B cell (primary cell): ENCODE results near the gene GAREM1. TPM values are rescaled to one million over a fixed set of nuclear protein-coding genes. Genes with fewer than 3 reads are reported as not detected.

Source experiments
- ATAC-seq: fragments of 200-7000 bp; cut with Tn5 transposase; one replicate; pipeline ENCODE4 v1.10.0; 2021; ENCODE audit warnings: low read depth, mild to moderate bottlenecking, moderate number of reproducible peaks, moderate library complexity
- CTCF ChIA-PET: fragments of 350-600 bp; sonication (Branson Sonifier 250); formaldehyde crosslinking; loops from one replicate; lab custom pipeline; 2021; ENCODE audit warnings: antibody characterized with exemption, inconsistent platforms; lab: Charles Lee
- POLR2A ChIA-PET: fragments of 350-600 bp; sonication (Branson Sonifier 250); formaldehyde crosslinking; loops from one replicate; lab custom pipeline; 2021; ENCODE audit warnings: antibody characterized with exemption; lab: Charles Lee
- DNase-seq: peaks from one replicate; pipeline ENCODE4 v3.0.0; 2013
- H2AFZ ChIP-seq: 2 replicates; pipeline ENCODE4 v1.6.1; 2012; ENCODE audit warnings: mild to moderate bottlenecking, low read depth, low read length; ENCODE audit not compliant: insufficient read depth, poor library complexity, severe bottlenecking
- H3K27ac ChIP-seq, 2 donors: 1 replicate in 1 of 2; 2 replicates in 1 of 2; pipeline ENCODE4 v1.5.1; 2012 to 2013; ENCODE audit warnings: low read length in 2 of 2, mild to moderate bottlenecking in 2 of 2, moderate library complexity in 1 of 2
- H3K27me3 ChIP-seq, 4 experiments: fragments of 200-600 bp in 1 of 4; sonication (generic) in 1 of 4; replicated peaks in 1 of 4; 1 replicate in 2 of 4; 2 replicates in 2 of 4; pipeline versions ENCODE4 v1.6.1 to v1.7.0; 2013 to 2016; ENCODE audit warnings: low read length in 3 of 4, mild to moderate bottlenecking in 2 of 4, mixed read lengths in 1 of 4, moderate library complexity in 1 of 4; ENCODE audit not compliant: insufficient read depth in 4 of 4, control insufficient read depth in 3 of 4; ENCODE audit errors: control extremely low read depth in 1 of 4
- H3K36me3 ChIP-seq, 2 experiments: replicated peaks in 1 of 2; 1 replicate in 1 of 2; 2 replicates in 1 of 2; pipeline versions ENCODE4 v1.6.1 to v1.7.1; 2013; ENCODE audit warnings: low read length in 1 of 2; ENCODE audit not compliant: insufficient read depth in 2 of 2, control insufficient read depth in 1 of 2; ENCODE audit errors: control extremely low read depth in 1 of 2, extremely low read depth in 1 of 2
- H3K4me1 ChIP-seq, 2 donors: fragments of 200-600 bp in 1 of 2; sonication (generic) in 1 of 2; 1 replicate in 1 of 2; 2 replicates in 1 of 2; pipeline versions ENCODE4 v1.5.1 to v1.6.1; 2013 to 2017; ENCODE audit warnings: low read length in 2 of 2; ENCODE audit not compliant: control insufficient read depth in 2 of 2, insufficient read depth in 2 of 2
- H3K4me2 ChIP-seq: replicated peaks from 2 replicates; pipeline ENCODE3; 2012; ENCODE audit warnings: mild to moderate bottlenecking, low read depth, low read length; ENCODE audit not compliant: poor library complexity, severe bottlenecking
- H3K4me3 ChIP-seq, 5 experiments: fragments of 200-600 bp in 1 of 5; sonication (generic) in 1 of 5; 1 replicate in 3 of 5; 2 replicates in 2 of 5; pipeline versions ENCODE4 v1.5.1 to v1.7.0; 2011 to 2016; ENCODE audit warnings: low read length in 4 of 5, mild to moderate bottlenecking in 4 of 5, low read depth in 2 of 5, control low read depth in 1 of 5, moderate library complexity in 1 of 5; ENCODE audit not compliant: insufficient read depth in 1 of 5; ENCODE audit errors: control extremely low read depth in 1 of 5, extremely low read depth in 1 of 5
- H3K79me2 ChIP-seq: fragments of 200-600 bp; sonication (generic); one replicate; pipeline ENCODE4 v1.6.0; 2016; ENCODE audit warnings: low read length; ENCODE audit not compliant: control insufficient read depth, insufficient read depth
- H3K9ac ChIP-seq: fragments of 200-600 bp; sonication (generic); 2 replicates; pipeline ENCODE4 v1.6.1; 2017; ENCODE audit warnings: mild to moderate bottlenecking, low read length, moderate library complexity
- H3K9me3 ChIP-seq, 3 donors: one replicate each; pipeline versions ENCODE4 v1.6.1 to v1.7.1; 2013; ENCODE audit warnings: low read length in 2 of 3; ENCODE audit not compliant: control insufficient read depth in 2 of 3, insufficient read depth in 1 of 3; ENCODE audit errors: control extremely low read depth in 1 of 3
- H4K20me1 ChIP-seq: 2 replicates; pipeline ENCODE4 v1.6.0; 2012; ENCODE audit warnings: mild to moderate bottlenecking, low read length; ENCODE audit not compliant: insufficient read depth, control insufficient read depth, poor library complexity, severe bottlenecking
- H3K27ac Mint-ChIP-seq: one replicate; pipeline ENCODE4 v1.8.0; 2021; ENCODE audit warnings: mixed read lengths
- H3K27me3 Mint-ChIP-seq: one replicate; pipeline ENCODE4 v1.8.0; 2021; ENCODE audit warnings: mixed read lengths
- H3K4me1 Mint-ChIP-seq: one replicate; pipeline ENCODE4 v1.8.0; 2021; ENCODE audit warnings: mixed read lengths
- H3K4me3 Mint-ChIP-seq: one replicate; pipeline ENCODE4 v1.8.0; 2021; ENCODE audit warnings: mixed read lengths
- H3K9me3 Mint-ChIP-seq: one replicate; pipeline ENCODE4 v1.8.0; 2022; ENCODE audit warnings: mixed read lengths; ENCODE audit not compliant: insufficient read depth
- EZH2 ChIP-seq: IDR thresholded peaks from 2 replicates; pipeline ENCODE4 v1.6.1; 2012; ENCODE audit warnings: borderline replicate concordance, low read depth, mild to moderate bottlenecking, moderate library complexity, low read length; ENCODE audit not compliant: insufficient read depth, poor library complexity, severe bottlenecking
- WGBS: methylation state at CpG from one replicate; pipeline ENCODE4 v1.1.5; 2013; ENCODE audit warnings: missing lambda C conversion rate; ENCODE audit not compliant: insufficient coverage; 5-methylcytosine and 5-hydroxymethylcytosine counted together
- intact Hi-C: fragments of 100-400 bp; cut with micrococcal nuclease; formaldehyde crosslinking; loops from one replicate; pipeline ENCODE4 v1.10.0; 2022
- polyA plus RNA-seq: library from polyadenylated mRNA; depleted of rRNA; stranded (reverse); fragments of >200 nt; gene quantifications from 2 replicates; pipeline ENCODE4 v1.2.3, GENCODE V29; 2012
- total RNA-seq, 2 donors: library from RNA; stranded (reverse); fragments of 120-200 nt in 1 of 2; gene quantifications; 1 replicate in 1 of 2; 2 replicates in 1 of 2; pipeline versions ENCODE4 v1.2.3 to v1.2.4, GENCODE V29; 2013 to 2022
- TF ChIP-seq, protein P1 (sequence below): fragments of 200-600 bp; IDR thresholded peaks from one replicate; pipeline ENCODE4 v1.8.0; 2022; ENCODE audit warnings: antibody characterized with exemption, mild to moderate bottlenecking

The GAREM1 gene
- total and polyA plus RNA-seq, 2 donors (not counting 1 experiment from before 2014, with no cell fraction given), result not detected

DNA sequence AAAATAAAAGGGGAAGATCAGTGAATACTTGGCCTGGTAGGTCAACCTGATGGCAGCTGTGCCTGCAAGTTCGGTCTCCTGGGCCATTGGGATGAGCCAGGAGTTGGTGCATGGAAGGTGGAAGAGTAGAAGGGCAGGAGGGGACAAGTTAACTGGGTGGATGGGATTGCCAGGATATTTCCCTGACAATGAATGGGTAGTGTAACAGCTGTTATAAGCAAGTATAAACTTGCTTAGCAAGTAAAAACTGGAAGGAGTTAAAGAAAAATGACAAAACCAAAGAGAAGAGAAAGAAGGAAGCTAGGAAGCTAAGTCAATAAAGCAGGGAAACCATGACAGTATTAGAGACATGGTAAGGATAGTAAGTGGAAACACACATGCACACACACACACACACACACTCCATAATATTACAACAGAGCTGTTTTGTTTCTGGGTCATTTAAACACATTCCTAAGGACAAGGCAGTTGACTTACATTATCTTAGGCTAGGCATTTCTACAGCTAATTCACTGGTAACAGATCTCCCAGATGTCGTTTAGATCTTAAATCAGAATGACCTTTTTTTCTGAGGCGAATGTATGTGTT lies 251.2 kb downstream of the GAREM1 start:
- Mint-ChIP-seq H3K27ac (no peak overlapping the region), H3K4me1 (no peaks in the 10 kb centered on the region), H3K27me3 (no peaks in the 10 kb centered on the region), H3K4me3 (no peak overlapping the region), H3K9me3 (no peaks in the 10 kb centered on the region)
- Histone ChIP-seq H3K9ac (no peak overlapping the region), H3K4me3 (no peak overlapping the region), H3K36me3 (no peaks in the 10 kb centered on the region), H3K4me1 (no peaks in the 10 kb centered on the region), H2AFZ (no peak overlapping the region), H3K4me2 (no peak overlapping the region), H4K20me1 (no peaks in the 10 kb centered on the region), H3K9me3 (no peaks in the 10 kb centered on the region), H3K79me2 (no peaks in the 10 kb centered on the region), H3K27ac (no peak overlapping the region), H3K27me3 (no peaks in the 10 kb centered on the region)
- POLR2A ChIA-PET, result no interaction called here
- DNase-seq, result no peak
- WGBS, result 84% methylated on average over 3 of the region's 3 CpGs
- CTCF ChIA-PET, result no interaction called here
- no peak for TF ChIP-seq EZH2
- TF ChIP-seq, protein P1, sequence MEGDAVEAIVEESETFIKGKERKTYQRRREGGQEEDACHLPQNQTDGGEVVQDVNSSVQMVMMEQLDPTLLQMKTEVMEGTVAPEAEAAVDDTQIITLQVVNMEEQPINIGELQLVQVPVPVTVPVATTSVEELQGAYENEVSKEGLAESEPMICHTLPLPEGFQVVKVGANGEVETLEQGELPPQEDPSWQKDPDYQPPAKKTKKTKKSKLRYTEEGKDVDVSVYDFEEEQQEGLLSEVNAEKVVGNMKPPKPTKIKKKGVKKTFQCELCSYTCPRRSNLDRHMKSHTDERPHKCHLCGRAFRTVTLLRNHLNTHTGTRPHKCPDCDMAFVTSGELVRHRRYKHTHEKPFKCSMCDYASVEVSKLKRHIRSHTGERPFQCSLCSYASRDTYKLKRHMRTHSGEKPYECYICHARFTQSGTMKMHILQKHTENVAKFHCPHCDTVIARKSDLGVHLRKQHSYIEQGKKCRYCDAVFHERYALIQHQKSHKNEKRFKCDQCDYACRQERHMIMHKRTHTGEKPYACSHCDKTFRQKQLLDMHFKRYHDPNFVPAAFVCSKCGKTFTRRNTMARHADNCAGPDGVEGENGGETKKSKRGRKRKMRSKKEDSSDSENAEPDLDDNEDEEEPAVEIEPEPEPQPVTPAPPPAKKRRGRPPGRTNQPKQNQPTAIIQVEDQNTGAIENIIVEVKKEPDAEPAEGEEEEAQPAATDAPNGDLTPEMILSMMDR, result no peak
- intact Hi-C loops, result no loop called here
- no peak for ATAC-seq

DNA sequence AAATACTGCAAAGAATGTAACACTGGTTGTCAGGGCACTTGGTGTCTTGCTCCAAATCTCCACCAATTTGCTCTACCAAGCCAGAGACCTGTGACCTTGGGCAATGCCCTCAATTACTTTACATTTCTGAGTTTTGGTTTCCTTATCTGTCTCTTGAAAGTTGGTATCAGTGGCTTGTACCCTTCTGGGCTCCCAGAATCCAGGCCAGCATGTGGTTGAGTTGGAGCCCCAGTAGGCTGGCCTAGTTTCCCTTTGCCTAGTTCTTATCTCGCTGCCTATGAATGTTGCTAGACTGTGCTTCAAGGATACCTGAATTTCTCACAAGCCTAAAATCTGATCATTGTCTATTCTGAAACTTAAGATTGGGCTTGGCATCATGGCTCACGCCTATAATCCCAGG lies 254.3 kb downstream of the GAREM1 start:
- H3K4me3 Mint-ChIP-seq, result no peak overlapping the region
- H3K4me3 ChIP-seq, result no peak overlapping the region
- CTCF ChIA-PET, result no interaction called here
- intact Hi-C loops, result no loop called here
- no peak overlapping the region for H2AFZ ChIP-seq
- H3K9ac ChIP-seq, result no peak overlapping the region
- no peaks in the 10 kb centered on the region for H4K20me1 ChIP-seq
- H3K27me3 ChIP-seq, result no peaks in the 10 kb centered on the region
- no peak overlapping the region for H3K27ac ChIP-seq
- H3K4me2 ChIP-seq, result no peak overlapping the region
- no peaks in the 10 kb centered on the region for H3K9me3 ChIP-seq
- DNase-seq, result no peak
- no peak for ATAC-seq
- H3K4me1 ChIP-seq, result no peaks in the 10 kb centered on the region
- H3K79me2 ChIP-seq, result no peaks in the 10 kb centered on the region
- H3K27me3 Mint-ChIP-seq, result no peaks in the 10 kb centered on the region
- H3K4me1 Mint-ChIP-seq, result no peaks in the 10 kb centered on the region
- TF ChIP-seq, protein P1, result no peak
- no peak for TF ChIP-seq EZH2
- 63% methylated on average over 1 of the region's 2 CpGs for WGBS
- H3K9me3 Mint-ChIP-seq, result no peaks in the 10 kb centered on the region
- POLR2A ChIA-PET, result no interaction called here
- no peaks in the 10 kb centered on the region for H3K36me3 ChIP-seq
- no peak overlapping the region for H3K27ac Mint-ChIP-seq
